Endothelial cell of umbilical vein (primary cell): ENCODE measurements around the gene MAPK9. TPM values are rescaled to one million over a fixed set of nuclear protein-coding genes. Genes with fewer than 3 reads are reported as not detected.

ENCODE experiments used
- BruUV-seq: library from RNA; stranded (reverse); fragments of 400-500 nt; replicated peaks from 2 replicates; lab custom pipeline; 2021; lab: Mats Ljungman, UMichigan
- CTCF ChIA-PET: fragments of 300-600, 350-600 bp; sonication (Branson Sonifier 250); formaldehyde crosslinking; loops from one replicate; lab custom pipeline; 2021; ENCODE audit warnings: antibody characterized with exemption, inconsistent platforms; lab: Charles Lee
- POLR2A ChIA-PET: fragments of 300-600, 350-600 bp; sonication (Branson Sonifier 250); formaldehyde crosslinking; loops from one replicate; lab custom pipeline; 2021; ENCODE audit warnings: antibody characterized with exemption, inconsistent platforms; lab: Charles Lee
- DNase-seq: peaks from one replicate; pipeline ENCODE4 v3.0.0-alpha.2; 2011; ENCODE audit warnings: low read depth, low spot score
- FAIRE-seq: peaks from 2 replicates; lab custom pipeline; 2011; peaks lifted over from hg19 to GRCh38; lab: Jason Lieb, UNC
- H2AFZ ChIP-seq: 2 replicates; pipeline ENCODE4 v1.6.0; 2012; ENCODE audit warnings: low read depth, low read length, control low read depth, inconsistent platforms
- H3K27ac ChIP-seq: 2 replicates; pipeline ENCODE4 v1.5.1; 2011; ENCODE audit warnings: low read depth, mild to moderate bottlenecking, control low read depth, low read length, moderate library complexity; ENCODE audit not compliant: insufficient read depth
- H3K27me3 ChIP-seq, 2 experiments: 2 replicates each; pipeline versions ENCODE4 v1.6.0 to v1.6.1; 2011; ENCODE audit warnings: low read length in 2 of 2, mixed read lengths in 1 of 2; ENCODE audit not compliant: control insufficient read depth in 2 of 2, insufficient read depth in 2 of 2
- H3K36me3 ChIP-seq, 2 experiments: 2 replicates in 1 of 2; 3 replicates in 1 of 2; pipeline ENCODE4 v1.5.1; 2011; ENCODE audit warnings: low read length in 2 of 2, mild to moderate bottlenecking in 1 of 2, moderate library complexity in 1 of 2; ENCODE audit not compliant: control insufficient read depth in 2 of 2, insufficient read depth in 2 of 2; ENCODE audit errors: extremely low read depth in 1 of 2
- H3K4me1 ChIP-seq: 3 replicates; pipeline ENCODE4 v1.5.1; 2011; ENCODE audit warnings: mild to moderate bottlenecking, low read length; ENCODE audit not compliant: control insufficient read depth, insufficient read depth; ENCODE audit errors: extremely low read depth
- H3K4me2 ChIP-seq: 2 replicates; pipeline ENCODE4 v1.6.1; 2011; ENCODE audit warnings: low read length, control low read depth, mixed read lengths; ENCODE audit not compliant: insufficient read depth
- H3K4me3 ChIP-seq, 3 experiments: fragments of 200-600 bp in 1 of 3; sonication (generic), shearing (Covaris generic) in 1 of 3; replicated peaks in 1 of 3; 2 replicates each; pipeline ENCODE4 v1.5.1; 2011 to 2016; ENCODE audit warnings: control low read depth in 3 of 3, low read length in 3 of 3, mild to moderate bottlenecking in 2 of 3, inconsistent platforms in 1 of 3, low read depth in 1 of 3, moderate library complexity in 1 of 3; ENCODE audit not compliant: insufficient read depth in 1 of 3
- H3K79me2 ChIP-seq: 2 replicates; pipeline ENCODE4 v1.6.0; 2012; ENCODE audit warnings: low read length, inconsistent platforms; ENCODE audit not compliant: control insufficient read depth, insufficient read depth
- H3K9ac ChIP-seq: replicated peaks from 2 replicates; pipeline ENCODE3; 2011; ENCODE audit warnings: low read length, control low read depth; ENCODE audit not compliant: insufficient read depth; ENCODE audit errors: extremely low read depth
- H3K9me1 ChIP-seq: replicated peaks from 3 replicates; pipeline ENCODE4 v1.6.0; 2011; ENCODE audit warnings: mild to moderate bottlenecking, low read length; ENCODE audit not compliant: control insufficient read depth, insufficient read depth; ENCODE audit errors: extremely low read depth
- H3K9me3 ChIP-seq: replicated peaks from 2 replicates; pipeline ENCODE4 v1.5.1; 2012; ENCODE audit warnings: low read length, inconsistent platforms; ENCODE audit not compliant: control insufficient read depth, insufficient read depth
- H4K20me1 ChIP-seq: replicated peaks from 2 replicates; pipeline ENCODE3; 2011; ENCODE audit warnings: mild to moderate bottlenecking, low read length; ENCODE audit not compliant: control insufficient read depth, insufficient read depth; ENCODE audit errors: extremely low read depth
- EZH2 ChIP-seq: IDR thresholded peaks from 2 replicates; pipeline ENCODE4 v1.6.1; 2012; ENCODE audit warnings: borderline replicate concordance, low read depth, mild to moderate bottlenecking, moderate library complexity, low read length, inconsistent platforms; ENCODE audit not compliant: severe bottlenecking
- FOS ChIP-seq: IDR thresholded peaks from 2 replicates; pipeline ENCODE4 v1.6.1; 2011; ENCODE audit warnings: mild to moderate bottlenecking, low read length, moderate library complexity, borderline replicate concordance; ENCODE audit not compliant: insufficient read depth
- GATA2 ChIP-seq: IDR thresholded peaks from 2 replicates; pipeline ENCODE4 v1.7.0; 2011; ENCODE audit warnings: low read depth, mild to moderate bottlenecking, moderate library complexity, mixed read lengths, low read length; ENCODE audit not compliant: insufficient read length, insufficient read depth
- JUN ChIP-seq: IDR thresholded peaks from 2 replicates; pipeline ENCODE4 v1.6.1; 2011; ENCODE audit warnings: borderline replicate concordance, low read depth; ENCODE audit not compliant: insufficient read length, insufficient read depth
- MYC ChIP-seq: IDR thresholded peaks from one replicate; pipeline ENCODE4 v1.6.1; 2011; ENCODE audit warnings: mild to moderate bottlenecking, low read depth, low read length
- POLR2A ChIP-seq: IDR thresholded peaks from 2 replicates; pipeline ENCODE4 v1.6.1; 2012; ENCODE audit warnings: low read depth, mild to moderate bottlenecking, control low read depth, low read length
- POLR2AphosphoS5 ChIP-seq: IDR thresholded peaks from 2 replicates; pipeline ENCODE4 v1.6.1; 2012; ENCODE audit warnings: low read depth, mild to moderate bottlenecking, control low read depth, low read length, moderate library complexity; ENCODE audit not compliant: insufficient read depth
- dilution Hi-C: fragments of 300-500 bp; cut with MboI; formaldehyde crosslinking; loops from one replicate; pipeline ENCODE4 v1.15.0; 2019; ENCODE audit warnings: low sequenced_read_pairs; ENCODE audit not compliant: extremely low pct_ligation_motif_present
- intact Hi-C: fragments of 100-400 bp; cut with micrococcal nuclease; formaldehyde crosslinking; loops from one replicate; pipeline ENCODE4 v1.10.0; 2022
- polyA plus RNA-seq, 4 experiments: library from polyadenylated mRNA; depleted of rRNA in 3 of 4; stranded (reverse) in 3 of 4; unstranded in 1 of 4; fragments of >200 nt; gene quantifications; 2 replicates each; pipeline versions ENCODE4 v1.2.1 to v1.2.3, GENCODE V29; 2011 to 2012; ENCODE audit warnings: missing spikeins in 1 of 4
- total RNA-seq: library from RNA; stranded (reverse); gene quantifications from 2 replicates; pipeline ENCODE4 v1.2.3, GENCODE V29; 2021
- TF ChIP-seq, protein P1 (sequence below), 2 donors: IDR thresholded peaks; 1 replicate in 1 of 2; 2 replicates in 1 of 2; pipeline ENCODE4 v1.5.1; 2011; ENCODE audit warnings: low read length in 2 of 2, mild to moderate bottlenecking in 2 of 2, moderate library complexity in 2 of 2, control low read depth in 1 of 2, inconsistent platforms in 1 of 2, low read depth in 1 of 2; ENCODE audit not compliant: insufficient read depth in 1 of 2; ENCODE audit errors: extremely low read depth in 1 of 2
- TF ChIP-seq, protein P2 (sequence below): IDR thresholded peaks from 2 replicates; pipeline ENCODE4 v1.6.1; 2011; ENCODE audit not compliant: insufficient read depth, insufficient read length

Gene MAPK9
- total and polyA plus RNA-seq, 2 donors (not counting 3 experiments of a cell fraction or from before 2014, with no cell fraction given), result 24.6 to 34.8 TPM

DNA sequence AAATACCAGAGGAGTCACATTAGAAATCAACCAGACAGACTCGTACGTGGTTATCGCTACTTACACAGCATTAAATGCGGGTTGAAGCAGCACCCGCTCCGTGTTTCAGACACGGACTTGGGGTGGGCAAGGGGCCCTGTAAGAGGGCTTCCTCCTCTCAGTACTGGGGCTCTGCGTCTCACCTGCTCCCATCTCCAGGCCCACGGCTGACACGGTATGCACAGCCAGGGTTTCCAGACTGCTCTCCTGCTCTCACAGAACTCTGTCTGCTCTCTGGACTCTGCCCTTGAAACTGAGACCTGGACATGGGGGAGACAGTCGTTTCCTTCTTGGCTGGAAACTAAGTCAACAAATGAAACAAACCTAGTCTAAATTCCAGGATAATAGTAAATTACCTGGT is 58.2 kb downstream of the MAPK9 start:
- FAIRE-seq (no peak), DNase-seq (no peak)
- Histone ChIP-seq H3K9ac (no peak overlapping the region), H2AFZ (no peak overlapping the region), H3K4me1 (no peaks in the 10 kb centered on the region), H3K36me3 (peaks cover under 1 to 2% of the 10 kb centered on the region in 2 experiments), H3K79me2 (no peaks in the 10 kb centered on the region), H3K4me3 (no peak overlapping the region), H4K20me1 (no peaks in the 10 kb centered on the region), H3K27ac (no peak overlapping the region), H3K9me1 (no peaks in the 10 kb centered on the region), H3K4me2 (no peak overlapping the region), H3K27me3 (no peaks in the 10 kb centered on the region), H3K9me3 (no peaks in the 10 kb centered on the region)
- no peak for TF ChIP-seq EZH2
- no peak for TF ChIP-seq MYC
- dilution Hi-C loops (no loop called here), intact Hi-C loops (no loop called here)
- BruUV-seq, result no TSS peak
- CTCF ChIA-PET, result no interaction called here
- POLR2A ChIA-PET, result no interaction called here

DNA sequence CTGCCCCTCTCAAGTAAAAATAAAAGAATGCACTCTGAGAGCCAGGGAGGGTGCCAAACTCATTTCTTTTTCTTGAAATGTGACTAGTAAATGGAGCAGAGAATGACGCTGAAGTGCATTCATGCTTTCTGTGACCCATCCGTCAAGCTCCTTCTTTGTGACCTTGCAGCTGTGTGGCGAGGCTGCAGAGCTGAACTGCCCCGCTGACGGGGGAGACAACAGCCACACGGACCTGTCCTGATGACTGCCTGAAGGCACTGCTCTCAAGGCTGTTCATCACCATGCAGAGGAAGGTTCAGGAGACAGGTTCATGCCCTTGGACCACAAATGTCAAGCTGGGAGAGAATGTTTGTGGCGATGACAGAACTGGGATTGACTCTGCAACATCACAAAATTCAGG is 61.9 kb downstream of the MAPK9 start:
- dilution Hi-C loops, result no loop called here
- ChIA-PET CTCF (no interaction called here), POLR2A (no interaction called here)
- DNase-seq (no peak), FAIRE-seq (no peak)
- Histone ChIP-seq H4K20me1 (no peaks in the 10 kb centered on the region), H3K4me2 (no peak overlapping the region), H3K27me3 (no peaks in the 10 kb centered on the region), H3K9ac (no peak overlapping the region), H3K36me3 (no peaks in the 10 kb centered on the region), H3K4me1 (no peaks in the 10 kb centered on the region), H3K79me2 (no peaks in the 10 kb centered on the region), H3K4me3 (no peak overlapping the region), H3K27ac (no peak overlapping the region), H3K9me1 (no peaks in the 10 kb centered on the region), H2AFZ (no peak overlapping the region), H3K9me3 (no peaks in the 10 kb centered on the region)
- intact Hi-C loops, result no loop called here
- BruUV-seq, result no TSS peak
- TF ChIP-seq GATA2 (no peak), POLR2AphosphoS5 (no peak), POLR2A (no peak), MYC (no peak), JUN (no peak), FOS (no peak)
- TF ChIP-seq, protein P1, sequence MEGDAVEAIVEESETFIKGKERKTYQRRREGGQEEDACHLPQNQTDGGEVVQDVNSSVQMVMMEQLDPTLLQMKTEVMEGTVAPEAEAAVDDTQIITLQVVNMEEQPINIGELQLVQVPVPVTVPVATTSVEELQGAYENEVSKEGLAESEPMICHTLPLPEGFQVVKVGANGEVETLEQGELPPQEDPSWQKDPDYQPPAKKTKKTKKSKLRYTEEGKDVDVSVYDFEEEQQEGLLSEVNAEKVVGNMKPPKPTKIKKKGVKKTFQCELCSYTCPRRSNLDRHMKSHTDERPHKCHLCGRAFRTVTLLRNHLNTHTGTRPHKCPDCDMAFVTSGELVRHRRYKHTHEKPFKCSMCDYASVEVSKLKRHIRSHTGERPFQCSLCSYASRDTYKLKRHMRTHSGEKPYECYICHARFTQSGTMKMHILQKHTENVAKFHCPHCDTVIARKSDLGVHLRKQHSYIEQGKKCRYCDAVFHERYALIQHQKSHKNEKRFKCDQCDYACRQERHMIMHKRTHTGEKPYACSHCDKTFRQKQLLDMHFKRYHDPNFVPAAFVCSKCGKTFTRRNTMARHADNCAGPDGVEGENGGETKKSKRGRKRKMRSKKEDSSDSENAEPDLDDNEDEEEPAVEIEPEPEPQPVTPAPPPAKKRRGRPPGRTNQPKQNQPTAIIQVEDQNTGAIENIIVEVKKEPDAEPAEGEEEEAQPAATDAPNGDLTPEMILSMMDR (IDR thresholded peaks at IDR 0.05; ENCODE audit: extremely low read depth in 1 of 2, insufficient read depth in 1 of 2, low read depth in 1 of 2, low read length in 2 of 2), result no peak
- TF ChIP-seq, protein P2, sequence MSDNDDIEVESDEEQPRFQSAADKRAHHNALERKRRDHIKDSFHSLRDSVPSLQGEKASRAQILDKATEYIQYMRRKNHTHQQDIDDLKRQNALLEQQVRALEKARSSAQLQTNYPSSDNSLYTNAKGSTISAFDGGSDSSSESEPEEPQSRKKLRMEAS, result no peak
